ENCODE measurements around the gene UNC45A.
A peak's percentile ranks its signal among the peaks of the same experiment; 100 is the strongest.

UNC45A gene

GRCh38 chr15:90960298-90961091, 25.4 kb downstream of the UNC45A start:
- DNase-seq (ENCODE audit: low spot score): no peak

GRCh38 chr15:90962021-90962420, 26.9 kb downstream of the UNC45A start:
- DNase-seq (ENCODE audit: low spot score): no peak

GRCh38 chr15:90966262-90966661, 31.2 kb downstream of the UNC45A start:
- DNase-seq (ENCODE audit: low spot score): no peak

GRCh38 chr15:90967206-90967605, 32.1 kb downstream of the UNC45A start:
- no peak for DNase-seq (ENCODE audit: low spot score)

GRCh38 chr15:90968434-90968833, 33.3 kb downstream of the UNC45A start:
- no peak for DNase-seq (ENCODE audit: low spot score)

GRCh38 chr15:90970274-90970673, 35.2 kb downstream of the UNC45A start:
- DNase-seq (ENCODE audit: low spot score): no peak

- DNase-seq (ENCODE audit: low spot score): no peak
Observed at GRCh38 chr15:90972133-90972532, 37.0 kb downstream of the UNC45A start.

GRCh38 chr15:90974216-90974615, 39.1 kb downstream of the UNC45A start:
- no peak for DNase-seq (ENCODE audit: low spot score)

- no peak for DNase-seq (ENCODE audit: low spot score)
Observed at GRCh38 chr15:90979582-90979981, 44.5 kb downstream of the UNC45A start.

- no peak for DNase-seq (ENCODE audit: low spot score)
Observed at GRCh38 chr15:90981681-90982080, 46.6 kb downstream of the UNC45A start.

GRCh38 chr15:90982135-90982534, 47.0 kb downstream of the UNC45A start:
- no peak for DNase-seq (ENCODE audit: low spot score)

- no peak for DNase-seq (ENCODE audit: low spot score)
Observed at GRCh38 chr15:90986790-90987507, 51.9 kb downstream of the UNC45A start.

GRCh38 chr15:90987561-90988141, 52.6 kb downstream of the UNC45A start:
- DNase-seq (ENCODE audit: low spot score): no peak

GRCh38 chr15:90988296-90988695, 53.2 kb downstream of the UNC45A start:
- no peak for DNase-seq (ENCODE audit: low spot score)

- DNase-seq (ENCODE audit: low spot score): no peak
Observed at GRCh38 chr15:90989040-90989768, 54.1 kb downstream of the UNC45A start.

- no peak for DNase-seq (ENCODE audit: low spot score)
Observed at GRCh38 chr15:90990446-90990845, 55.4 kb downstream of the UNC45A start.

- DNase-seq (ENCODE audit: low spot score): no peak
Observed at GRCh38 chr15:90991587-90992285, 56.7 kb downstream of the UNC45A start.

- DNase-seq (ENCODE audit: low spot score): peak; percentile 57
Observed at GRCh38 chr15:90994059-90994416, 59.0 kb downstream of the UNC45A start.

GRCh38 chr15:90994417-90995311, 59.6 kb downstream of the UNC45A start, which contains the start of gene PRC1:
TSS of gene PRC1 (minus strand) at chr15:90994535. CDS start at chr15:90994417, 118 bp downstream.
- peak; percentile 99 for DNase-seq (ENCODE audit: low spot score)

GRCh38 chr15:90998737-90999136, 63.7 kb downstream of the UNC45A start:
- no peak for DNase-seq (ENCODE audit: low spot score)

- DNase-seq (ENCODE audit: low spot score): no peak
Observed at GRCh38 chr15:91001209-91001608, 66.1 kb downstream of the UNC45A start.
